GM23338 (cell line): ENCODE measurements around the gene UBTD1. TPM values are rescaled to one million over a fixed set of nuclear protein-coding genes. Genes with fewer than 3 reads are reported as not detected.

Experiments
- ATAC-seq: fragments of 200-7000 bp; cut with Tn5 transposase; 3 replicates; pipeline ENCODE4 v1.9.1; 2020
- DNase-seq: peaks from one replicate; pipeline ENCODE4 v3.0.0-alpha.2; 2015; ENCODE audit warnings: low spot score
- H2AFZ ChIP-seq: fragments of 200-600 bp; sonication (generic); 2 replicates; pipeline ENCODE4 v1.8.0; 2016; ENCODE audit warnings: antibody characterized with exemption, mild to moderate bottlenecking, moderate library complexity
- H3F3A ChIP-seq: fragments of 200-600 bp; sonication (generic); replicated peaks from 2 replicates; pipeline ENCODE4 v1.8.0; 2017; ENCODE audit warnings: antibody characterized with exemption, mixed run types, low read depth
- H3K27ac ChIP-seq: fragments of 200-600 bp; sonication (generic); 2 replicates; pipeline ENCODE4 v1.6.1; 2016; ENCODE audit warnings: low read depth
- H3K27me3 ChIP-seq: fragments of 200-600 bp; sonication (generic); 2 replicates; pipeline ENCODE4 v1.8.0; 2016; ENCODE audit warnings: mild to moderate bottlenecking, mixed run types, moderate library complexity; ENCODE audit not compliant: insufficient read depth
- H3K36me3 ChIP-seq: fragments of 200-600 bp; sonication (generic); 2 replicates; pipeline ENCODE4 v1.8.0; 2016; ENCODE audit warnings: mild to moderate bottlenecking; ENCODE audit not compliant: insufficient read depth
- H3K4me1 ChIP-seq: fragments of 200-600 bp; sonication (generic); 2 replicates; pipeline ENCODE4 v1.8.0; 2016; ENCODE audit warnings: mild to moderate bottlenecking, moderate library complexity; ENCODE audit not compliant: insufficient read depth
- H3K4me2 ChIP-seq: fragments of 200-600 bp; sonication (generic); 2 replicates; pipeline ENCODE4 v1.7.1; 2017; ENCODE audit warnings: mixed run types
- H3K4me3 ChIP-seq: fragments of 200-600 bp; sonication (generic); 2 replicates; pipeline ENCODE4 v1.6.1; 2016; ENCODE audit warnings: mixed run types
- H3K79me2 ChIP-seq: fragments of 200-600 bp; sonication (generic); replicated peaks from 2 replicates; pipeline ENCODE4 v1.8.0; 2017; ENCODE audit warnings: mild to moderate bottlenecking; ENCODE audit not compliant: insufficient read depth
- H3K9me2 ChIP-seq: fragments of 200-600 bp; sonication (generic); 2 replicates; pipeline ENCODE4 v1.8.0; 2017; ENCODE audit not compliant: insufficient read depth
- H4K20me1 ChIP-seq: fragments of 200-600 bp; sonication (generic); replicated peaks from 2 replicates; pipeline ENCODE4 v1.8.0; 2017; ENCODE audit warnings: mild to moderate bottlenecking; ENCODE audit not compliant: insufficient read depth
- H3K27ac Mint-ChIP-seq: 2 replicates; pipeline ENCODE4 v1.8.0; 2020; ENCODE audit warnings: inconsistent platforms, mild to moderate bottlenecking, moderate library complexity, mixed read lengths
- H3K27me3 Mint-ChIP-seq: 3 replicates; pipeline ENCODE4 v1.8.0; 2022; ENCODE audit warnings: low read depth, mild to moderate bottlenecking, moderate library complexity, mixed read lengths, inconsistent platforms; ENCODE audit not compliant: insufficient read depth, poor library complexity
- H3K36me3 Mint-ChIP-seq: 3 replicates; pipeline ENCODE4 v1.8.0; 2021; ENCODE audit warnings: low read depth, mild to moderate bottlenecking, inconsistent platforms, moderate library complexity, mixed read lengths
- H3K4me1 Mint-ChIP-seq: 3 replicates; pipeline ENCODE4 v1.8.0; 2020; ENCODE audit warnings: mild to moderate bottlenecking, inconsistent platforms, mixed read lengths
- H3K4me3 Mint-ChIP-seq: 3 replicates; pipeline ENCODE4 v1.8.0; 2021; ENCODE audit warnings: moderate library complexity, mild to moderate bottlenecking, inconsistent platforms, mixed read lengths
- H3K9me3 Mint-ChIP-seq: 3 replicates; pipeline ENCODE4 v1.8.0; 2020; ENCODE audit warnings: moderate library complexity, mild to moderate bottlenecking, inconsistent platforms, mixed read lengths
- EZH2 ChIP-seq: fragments of 200-600 bp; sonication (generic); IDR thresholded peaks from one replicate; pipeline ENCODE4 v1.8.0; 2017; ENCODE audit warnings: antibody characterized with exemption, mild to moderate bottlenecking, low read depth; ENCODE audit not compliant: unreplicated experiment
- NANOG ChIP-seq: IDR thresholded peaks from 2 replicates; pipeline ENCODE4 v1.6.1; 2016; ENCODE audit warnings: antibody characterized with exemption, borderline replicate concordance
- POLR2AphosphoS5 ChIP-seq: IDR thresholded peaks from 2 replicates; pipeline ENCODE4 v1.6.1; 2016; ENCODE audit warnings: antibody characterized with exemption, low read depth
- ZNF114 ChIP-seq: fragments of 250-450 bp; sonication (Bioruptor Pico); IDR thresholded peaks from 2 replicates; pipeline ENCODE4 v1.5.0; 2020; ENCODE audit warnings: mild to moderate bottlenecking, moderate library complexity
- long read RNA-seq: library from polyadenylated mRNA; unstranded; transcript quantifications from one replicate; pipeline ENCODE4 v2.0.0, GENCODE V29; 2020; ENCODE audit not compliant: unreplicated experiment
- polyA plus RNA-seq: library from polyadenylated mRNA; unstranded; fragments of >200 nt; fragmentation: Nextera tagmentation; extraction: Ambion mirVana; gene quantifications from 2 replicates; pipeline ENCODE4 v1.2.1, GENCODE V29; 2016
- total RNA-seq: library from RNA; depleted of rRNA; stranded (reverse); fragments of >200 nt; shearing (Covaris generic); gene quantifications from 2 replicates; pipeline ENCODE4 v1.2.3, GENCODE V29; 2014; rRNA removed
- TF ChIP-seq, protein P1 (sequence below), 2 experiments: fragments of 200-600 bp in 1 of 2; sonication (generic) in 1 of 2; conservative IDR thresholded peaks; 2 replicates each; pipeline versions ENCODE4 v1.5.1 to v1.6.1; 2016 to 2017; ENCODE audit warnings: antibody characterized with exemption in 2 of 2, low read depth in 2 of 2, mild to moderate bottlenecking in 2 of 2, moderate library complexity in 1 of 2
- TF ChIP-seq, protein P2 (sequence below): IDR thresholded peaks from 2 replicates; pipeline ENCODE4 v1.6.1; 2016; ENCODE audit warnings: antibody characterized with exemption

UBTD1 gene, protein sequence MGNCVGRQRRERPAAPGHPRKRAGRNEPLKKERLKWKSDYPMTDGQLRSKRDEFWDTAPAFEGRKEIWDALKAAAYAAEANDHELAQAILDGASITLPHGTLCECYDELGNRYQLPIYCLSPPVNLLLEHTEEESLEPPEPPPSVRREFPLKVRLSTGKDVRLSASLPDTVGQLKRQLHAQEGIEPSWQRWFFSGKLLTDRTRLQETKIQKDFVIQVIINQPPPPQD
- total RNA-seq (21.5 and 29.0 TPM in 2 replicates), polyA plus RNA-seq (17.3 and 20.4 TPM in 2 replicates)
- long read RNA-seq, transcript UBTD1-201 (3 exons, 1,706 nt), result major isoform, 32 of 32 reads
- long read RNA-seq, partial matches to known transcripts, result 0 of 32 reads
- long read RNA-seq, other reads (novel, unspliced or antisense), result 0 of 32 reads

DNA sequence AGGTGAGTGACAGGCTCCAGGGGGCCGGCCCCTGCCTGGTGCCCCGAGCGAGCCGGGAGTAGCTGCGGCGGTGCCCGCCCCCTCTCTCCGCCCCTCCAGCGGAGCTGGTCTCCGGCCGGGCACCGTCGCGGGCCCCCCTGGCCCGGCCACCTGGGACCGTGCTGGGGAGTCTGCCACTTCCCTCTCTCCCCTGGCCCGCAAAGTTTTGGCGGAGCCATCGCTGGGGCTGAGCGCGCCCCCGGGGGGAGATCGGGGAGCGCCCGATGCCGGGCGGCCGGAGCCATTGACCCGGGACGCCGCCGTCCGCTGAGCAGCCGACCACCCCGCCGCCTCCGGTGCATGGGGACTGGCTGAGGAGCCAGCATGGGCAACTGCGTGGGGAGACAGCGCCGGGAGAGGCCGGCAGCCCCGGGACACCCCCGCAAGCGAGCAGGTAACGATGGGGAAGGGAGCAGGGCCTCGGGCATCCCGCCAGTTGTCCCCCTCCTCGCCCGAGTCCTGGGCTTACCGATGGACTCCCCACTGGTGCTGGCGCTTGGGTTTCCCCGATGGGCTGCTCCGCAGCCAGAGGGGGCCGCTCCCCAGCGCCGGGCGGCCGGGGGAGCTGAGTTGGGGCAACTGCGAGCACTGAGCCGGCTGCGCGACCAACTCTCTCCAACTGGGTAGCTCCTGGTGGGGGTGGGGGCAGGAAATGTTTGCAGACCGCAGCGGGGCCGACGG is at the start of gene UBTD1:
TSS of gene UBTD1 (plus strand) at position 84 of the 720 bp plus-strand sequence. CDS start at position 364, 280 bp downstream.
- H3F3A ChIP-seq, result peaks cover 14% of the 10 kb centered on the region; the same call in 1 of the 2 replicates
- Mint-ChIP-seq H3K27ac (peak within 1 kb of the TSS; percentile 82), H3K27me3 (peaks cover 22% of the 10 kb centered on the region), H3K4me1 (peaks cover 47% of the 10 kb centered on the region), H3K36me3 (no peaks in the 10 kb centered on the region; the same call in 1 of the 3 replicates), H3K9me3 (no peaks in the 10 kb centered on the region; the same call in 2 of the 3 replicates), H3K4me3 (peak within 1 kb of the TSS; percentile 83)
- ATAC-seq (peak; percentile 87), DNase-seq (peak; percentile 67)
- peak within 1 kb of the TSS; percentile 94 for H3K4me2 ChIP-seq
- peak within 1 kb of the TSS; percentile 99 for H3K4me3 ChIP-seq
- peak; percentile 44; the same call in 1 of the 2 replicates for TF ChIP-seq POLR2AphosphoS5
- TF ChIP-seq, protein P1, sequence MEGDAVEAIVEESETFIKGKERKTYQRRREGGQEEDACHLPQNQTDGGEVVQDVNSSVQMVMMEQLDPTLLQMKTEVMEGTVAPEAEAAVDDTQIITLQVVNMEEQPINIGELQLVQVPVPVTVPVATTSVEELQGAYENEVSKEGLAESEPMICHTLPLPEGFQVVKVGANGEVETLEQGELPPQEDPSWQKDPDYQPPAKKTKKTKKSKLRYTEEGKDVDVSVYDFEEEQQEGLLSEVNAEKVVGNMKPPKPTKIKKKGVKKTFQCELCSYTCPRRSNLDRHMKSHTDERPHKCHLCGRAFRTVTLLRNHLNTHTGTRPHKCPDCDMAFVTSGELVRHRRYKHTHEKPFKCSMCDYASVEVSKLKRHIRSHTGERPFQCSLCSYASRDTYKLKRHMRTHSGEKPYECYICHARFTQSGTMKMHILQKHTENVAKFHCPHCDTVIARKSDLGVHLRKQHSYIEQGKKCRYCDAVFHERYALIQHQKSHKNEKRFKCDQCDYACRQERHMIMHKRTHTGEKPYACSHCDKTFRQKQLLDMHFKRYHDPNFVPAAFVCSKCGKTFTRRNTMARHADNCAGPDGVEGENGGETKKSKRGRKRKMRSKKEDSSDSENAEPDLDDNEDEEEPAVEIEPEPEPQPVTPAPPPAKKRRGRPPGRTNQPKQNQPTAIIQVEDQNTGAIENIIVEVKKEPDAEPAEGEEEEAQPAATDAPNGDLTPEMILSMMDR (conservative IDR thresholded peaks at IDR 0.05; ENCODE audit: low read depth in 2 of 2), result no peak
- peak within 1 kb of the TSS; percentile 97 for H3K27ac ChIP-seq
- H3K4me1 ChIP-seq, result peaks cover 47% of the 10 kb centered on the region
- H2AFZ ChIP-seq, result peak within 1 kb of the TSS; percentile 96
- peaks cover 71% of the 10 kb centered on the region for H3K79me2 ChIP-seq
- H4K20me1 ChIP-seq, result peaks cover 57% of the 10 kb centered on the region
- H3K9me2 ChIP-seq, result no peaks in the 10 kb centered on the region
- peaks cover 18% of the 10 kb centered on the region for H3K27me3 ChIP-seq
- H3K36me3 ChIP-seq, result no peaks in the 10 kb centered on the region

DNA sequence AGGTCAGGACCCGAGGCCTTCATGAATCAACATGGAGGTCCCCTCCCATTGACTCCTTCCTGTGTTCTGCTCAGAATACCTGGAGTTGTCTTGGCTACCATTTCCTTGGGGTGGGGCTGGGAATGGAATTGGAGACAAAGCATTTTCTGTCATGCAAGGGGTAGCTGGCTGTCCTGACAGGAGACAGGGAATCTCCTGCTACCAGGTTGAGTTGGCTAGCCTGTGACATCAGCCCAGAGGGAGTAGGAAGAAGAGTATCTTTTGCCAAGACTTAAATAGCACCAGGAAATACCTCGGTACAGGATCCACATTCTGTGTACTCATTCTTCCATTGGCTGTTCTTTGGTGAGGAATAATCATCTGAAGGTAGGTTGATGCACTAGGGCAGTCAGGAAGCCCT is 47.9 kb upstream of the UBTD1 start:
- H3K4me3 Mint-ChIP-seq, result no peak overlapping the region

DNA sequence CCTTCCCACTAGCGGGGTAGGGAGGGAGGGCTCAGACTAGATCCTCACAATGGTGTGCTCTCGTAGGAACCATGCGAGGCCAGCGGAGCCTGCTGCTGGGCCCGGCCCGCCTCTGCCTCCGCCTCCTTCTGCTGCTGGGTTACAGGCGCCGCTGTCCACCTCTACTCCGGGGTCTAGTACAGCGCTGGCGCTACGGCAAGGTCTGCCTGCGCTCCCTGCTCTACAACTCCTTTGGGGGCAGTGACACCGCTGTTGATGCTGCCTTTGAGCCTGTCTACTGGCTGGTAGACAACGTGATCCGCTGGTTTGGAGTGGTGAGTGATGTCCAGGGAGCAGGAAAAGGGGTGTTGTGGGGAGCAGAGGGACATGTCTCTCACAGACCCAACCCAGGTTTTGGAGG is 47.1 kb upstream of the UBTD1 start:
- H3K27ac ChIP-seq, result no peak overlapping the region
- Mint-ChIP-seq H3K4me3 (no peak overlapping the region), H3K27me3 (peaks cover 10% of the 10 kb centered on the region), H3K4me1 (peaks cover 8% of the 10 kb centered on the region), H3K27ac (no peak overlapping the region), H3K9me3 (no peaks in the 10 kb centered on the region), H3K36me3 (peaks cover 44% of the 10 kb centered on the region)
- peaks cover 34% of the 10 kb centered on the region for H4K20me1 ChIP-seq
- no peak overlapping the region for H3K4me3 ChIP-seq
- H3F3A ChIP-seq, result 0 out of 2 replicates have a peak, but pooled peaks cover 9% of the 10 kb centered on the region
- H3K4me1 ChIP-seq, result peaks cover 10% of the 10 kb centered on the region
- H2AFZ ChIP-seq, result no peak overlapping the region
- H3K9me2 ChIP-seq, result no peaks in the 10 kb centered on the region
- DNase-seq (no peak), ATAC-seq (peak; percentile 19)
- H3K79me2 ChIP-seq, result peaks cover 54% of the 10 kb centered on the region
- H3K27me3 ChIP-seq, result no peaks in the 10 kb centered on the region
- H3K36me3 ChIP-seq, result peaks cover 18% of the 10 kb centered on the region; the same call in 1 of the 2 replicates
- no peak overlapping the region for H3K4me2 ChIP-seq
- TF ChIP-seq EZH2 (no peak), NANOG (no peak), ZNF114 (CRISPR knock-in tag) (no peak)
- TF ChIP-seq, protein P2, sequence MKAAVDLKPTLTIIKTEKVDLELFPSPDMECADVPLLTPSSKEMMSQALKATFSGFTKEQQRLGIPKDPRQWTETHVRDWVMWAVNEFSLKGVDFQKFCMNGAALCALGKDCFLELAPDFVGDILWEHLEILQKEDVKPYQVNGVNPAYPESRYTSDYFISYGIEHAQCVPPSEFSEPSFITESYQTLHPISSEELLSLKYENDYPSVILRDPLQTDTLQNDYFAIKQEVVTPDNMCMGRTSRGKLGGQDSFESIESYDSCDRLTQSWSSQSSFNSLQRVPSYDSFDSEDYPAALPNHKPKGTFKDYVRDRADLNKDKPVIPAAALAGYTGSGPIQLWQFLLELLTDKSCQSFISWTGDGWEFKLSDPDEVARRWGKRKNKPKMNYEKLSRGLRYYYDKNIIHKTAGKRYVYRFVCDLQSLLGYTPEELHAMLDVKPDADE, result no peak

More for the DNA sequence above, 47.9 kb upstream of the UBTD1 start:
- Mint-ChIP-seq H3K27me3 (peaks cover 11% of the 10 kb centered on the region), H3K27ac (no peak overlapping the region), H3K36me3 (peaks cover 38% of the 10 kb centered on the region), H3K9me3 (no peaks in the 10 kb centered on the region), H3K4me1 (peaks cover 8% of the 10 kb centered on the region)
- Histone ChIP-seq H3K9me2 (no peaks in the 10 kb centered on the region), H3K36me3 (peaks cover 12% of the 10 kb centered on the region; the same call in 1 of the 2 replicates), H4K20me1 (peaks cover 32% of the 10 kb centered on the region), H3K27me3 (no peaks in the 10 kb centered on the region), H3K4me3 (no peak overlapping the region), H3K4me2 (no peak overlapping the region), H3K27ac (no peak overlapping the region), H3K79me2 (peaks cover 56% of the 10 kb centered on the region), H3F3A (0 out of 2 replicates have a peak, but pooled peaks cover 7% of the 10 kb centered on the region), H3K4me1 (peaks cover 11% of the 10 kb centered on the region), H2AFZ (no peak overlapping the region)
- TF ChIP-seq EZH2, result no peak
- ATAC-seq (no peak), DNase-seq (no peak)
